ENCODE data around the gene PPP2R2B. TPM values are rescaled to one million over a fixed set of nuclear protein-coding genes. Genes with fewer than 3 reads are reported as not detected.

Gene PPP2R2B
- total and polyA plus RNA-seq, 2 of the 4 experiments (the other 2 are of a cell fraction) = not detected

- no peak overlapping the region for H3K56ac ChIP-seq (ENCODE audit: extremely low read depth, insufficient read depth, low read length)
- no peak overlapping the region for H4K5ac ChIP-seq (ENCODE audit: low read depth, low read length)
- H4K91ac ChIP-seq (ENCODE audit: insufficient read depth, low read depth, low read length) = no peak overlapping the region
- no peak overlapping the region for H3K23ac ChIP-seq (ENCODE audit: low read depth, low read length)
- no peak overlapping the region for H2AFZ ChIP-seq (replicated peaks; ENCODE audit: low read length, poor library complexity)
- H3K4ac ChIP-seq (ENCODE audit: low read depth, low read length) = no peak overlapping the region
- H3K18ac ChIP-seq (ENCODE audit: low read depth, low read length) = no peak overlapping the region
- H3K79me1 ChIP-seq (ENCODE audit: low read depth in 1 of 2, low read length in 2 of 2) = no peaks in the 10 kb centered on the region
- TF ChIP-seq SMC3 (IDR thresholded peaks at IDR 0.05; ENCODE audit: low read depth, low read length) (no peak), FOS (IDR thresholded peaks at IDR 0.05; ENCODE audit: low read depth, low read length) (no peak), RAD21 (IDR thresholded peaks at IDR 0.05; ENCODE audit: low read length) (no peak), MAFK (IDR thresholded peaks at IDR 0.05; ENCODE audit: low read depth, low read length) (no peak)
- ChIA-PET CTCF (no interaction called here), POLR2A (ENCODE audit: unreplicated experiment) (no interaction called here)
- no peak overlapping the region for H2AK5ac ChIP-seq (ENCODE audit: low read depth, low read length)
- no peak for ATAC-seq (ENCODE audit: low read depth)
- H3K4me2 ChIP-seq (ENCODE audit: low read depth, low read length) = no peak overlapping the region
- no peaks in the 10 kb centered on the region for H3K36me3 ChIP-seq (ENCODE audit: control insufficient read depth, insufficient read depth, low read length)
- in situ Hi-C loops (cut with MboI; ENCODE audit: low sequenced_read_pairs) (no loop called here), intact Hi-C loops (cut with micrococcal nuclease) (no loop called here), dilution Hi-C loops (cut with HindIII; ENCODE audit: low sequenced_read_pairs, unreplicated experiment) (no loop called here)
- no peak overlapping the region for H2BK5ac ChIP-seq (ENCODE audit: low read depth, low read length, poor library complexity, severe bottlenecking)
- H4K8ac ChIP-seq (ENCODE audit: low read depth in 2 of 2, low read length in 2 of 2) = no peak overlapping the region
- H2BK15ac ChIP-seq (ENCODE audit: low read depth, low read length) = no peak overlapping the region
- WGBS, 2 experiments (ENCODE audit: extremely low coverage in 2 of 2, insufficient read length in 1 of 2) = no CpG with 5 or more reads among the region's 2 CpGs
- H3K9ac ChIP-seq (ENCODE audit: low read depth, low read length) = no peak overlapping the region
- no peak overlapping the region for H2BK20ac ChIP-seq (ENCODE audit: low read depth, low read length)
- H3K9me1 ChIP-seq (ENCODE audit: insufficient read depth, low read length) = no peaks in the 10 kb centered on the region
- no peak overlapping the region for H2BK120ac ChIP-seq (ENCODE audit: low read depth, low read length)
- no peak overlapping the region for H2AK9ac ChIP-seq (replicated peaks; ENCODE audit: low read depth, low read length, poor library complexity)
- H3K4me3 ChIP-seq (ENCODE audit: insufficient read depth, low read depth, low read length) = no peak overlapping the region
- no peak for DNase-seq
- H3K27me3 ChIP-seq (ENCODE audit: control insufficient read depth, insufficient read depth, low read length) = no peaks in the 10 kb centered on the region
- H3K4me1 ChIP-seq (ENCODE audit: control insufficient read depth, insufficient read depth, low read length) = no peaks in the 10 kb centered on the region
- H4K20me1 ChIP-seq (ENCODE audit: insufficient read depth, low read length) = no peaks in the 10 kb centered on the region
- no peaks in the 10 kb centered on the region for H3K9me3 ChIP-seq (ENCODE audit: control insufficient read depth, insufficient read depth, low read length)
- no TSS peak for BruUV-seq (replicated peaks)
- H3K27ac ChIP-seq (ENCODE audit: insufficient read depth, low read length) = no peak overlapping the region
- no peak overlapping the region for H3K14ac ChIP-seq (replicated peaks; ENCODE audit: low read depth, low read length)
Measured at GRCh38 chr5:146827901-146828300, 50.7 kb downstream of the PPP2R2B start.
